ENCODE data around the gene TMEM41B.
"Not testable (repeated sequence)": the region's sequence is repeated elsewhere in the genome, so short reads cannot be mapped to it uniquely, and the experiment has no call there.

Gene TMEM41B, protein sequence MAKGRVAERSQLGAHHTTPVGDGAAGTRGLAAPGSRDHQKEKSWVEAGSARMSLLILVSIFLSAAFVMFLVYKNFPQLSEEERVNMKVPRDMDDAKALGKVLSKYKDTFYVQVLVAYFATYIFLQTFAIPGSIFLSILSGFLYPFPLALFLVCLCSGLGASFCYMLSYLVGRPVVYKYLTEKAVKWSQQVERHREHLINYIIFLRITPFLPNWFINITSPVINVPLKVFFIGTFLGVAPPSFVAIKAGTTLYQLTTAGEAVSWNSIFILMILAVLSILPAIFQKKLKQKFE

DNA sequence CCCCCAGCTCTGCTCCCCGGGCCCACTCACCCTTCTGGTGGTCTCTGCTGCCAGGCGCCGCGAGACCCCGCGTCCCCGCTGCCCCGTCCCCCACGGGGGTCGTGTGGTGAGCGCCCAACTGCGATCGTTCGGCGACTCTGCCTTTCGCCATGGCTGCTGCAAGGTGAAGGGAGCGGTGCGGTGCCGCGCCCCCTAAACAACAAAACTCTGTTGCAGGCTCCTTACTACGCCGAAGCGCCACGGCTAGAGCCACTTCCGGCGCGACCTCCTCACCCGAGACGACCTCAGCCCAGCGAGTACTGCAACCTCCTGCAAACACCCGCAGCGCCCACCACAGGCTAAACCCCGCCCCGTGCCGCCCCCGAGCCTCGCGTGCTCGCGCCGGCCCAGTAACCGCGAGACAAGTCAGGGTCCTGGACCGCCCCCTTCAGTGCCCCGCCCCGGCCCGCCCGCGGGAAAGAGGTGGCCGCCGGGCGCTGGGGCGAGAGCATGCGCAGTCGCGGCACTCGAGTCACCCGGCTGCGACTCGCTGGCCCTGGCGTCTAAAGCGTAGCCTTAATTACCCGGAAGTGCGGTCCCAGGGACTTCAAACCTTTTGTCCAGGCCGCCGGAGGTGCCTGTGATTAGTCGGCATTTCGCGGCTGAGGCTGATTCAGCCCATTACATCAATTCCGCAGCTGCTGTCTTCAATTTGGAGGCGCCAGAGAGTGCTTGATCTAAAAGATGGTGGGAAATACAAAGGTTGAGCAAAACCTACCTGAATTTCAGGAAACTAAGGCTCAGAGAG, at the start of gene TMEM41B:
TSS of gene TMEM41B (minus strand) at position 303 of the 787 bp plus-strand sequence. CDS start at position 151, 152 bp downstream.
- DNase-seq (ENCODE audit: low read depth): peak; percentile 99

DNA sequence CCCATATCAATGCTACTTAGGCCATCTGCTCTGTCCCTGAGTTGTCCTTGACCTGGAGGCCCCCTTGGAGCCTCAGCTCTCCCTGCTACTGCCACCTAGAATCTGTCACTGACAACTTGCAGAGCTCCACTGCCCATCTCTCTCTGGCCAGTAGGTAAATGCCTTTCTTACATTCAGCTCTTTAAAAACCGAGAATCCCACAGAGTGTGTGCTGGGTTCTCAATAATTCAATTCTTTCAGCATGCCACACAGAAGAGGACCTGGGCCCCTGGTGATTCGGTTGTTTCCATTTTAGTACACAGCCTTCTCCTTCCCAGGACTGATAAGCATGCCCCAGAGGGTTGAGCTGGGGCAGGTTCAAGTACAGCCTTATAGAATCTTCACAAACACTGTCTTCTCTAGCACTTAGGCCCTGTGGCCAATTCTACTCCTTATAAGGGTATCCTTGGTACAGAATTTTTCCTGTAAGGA, 48.0 kb upstream of the TMEM41B start:
- no peak for DNase-seq (ENCODE audit: low read depth)

DNA sequence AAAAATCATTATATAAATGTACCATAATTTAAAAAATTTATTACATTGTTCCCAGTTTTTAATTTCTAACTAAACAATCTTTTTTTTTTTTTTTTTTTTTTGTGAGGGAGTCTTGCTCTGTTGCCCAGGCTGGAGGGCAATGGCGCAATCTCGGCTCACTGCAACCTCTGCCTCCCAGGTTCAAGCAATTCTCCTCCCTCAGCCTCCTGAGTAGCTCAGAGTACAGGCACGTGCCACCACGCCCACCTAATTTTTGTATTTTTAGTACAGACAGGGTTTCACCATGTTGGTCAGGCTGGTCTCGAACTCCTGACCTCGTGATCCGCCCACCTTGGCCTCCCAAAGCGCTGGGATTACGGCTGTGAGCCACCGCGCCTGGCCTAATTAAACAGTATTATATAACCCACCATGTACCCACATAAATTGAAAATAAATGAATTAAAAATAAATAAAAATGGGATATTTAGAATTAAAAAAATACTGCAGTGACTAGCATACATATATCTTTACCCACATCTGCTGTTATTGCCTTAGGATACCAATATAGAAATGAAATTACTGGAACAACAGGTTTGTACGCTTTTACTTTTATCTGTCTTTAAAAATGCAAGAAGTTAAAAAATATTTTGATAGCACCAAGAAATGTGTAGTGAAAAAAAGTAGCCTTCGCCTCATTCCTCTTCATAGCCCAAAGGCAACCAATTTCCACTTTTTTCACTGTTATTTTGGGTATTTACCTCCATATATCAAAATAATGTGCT, 46.6 kb upstream of the TMEM41B start:
- not testable (repeated sequence) for DNase-seq (ENCODE audit: low read depth)

DNA sequence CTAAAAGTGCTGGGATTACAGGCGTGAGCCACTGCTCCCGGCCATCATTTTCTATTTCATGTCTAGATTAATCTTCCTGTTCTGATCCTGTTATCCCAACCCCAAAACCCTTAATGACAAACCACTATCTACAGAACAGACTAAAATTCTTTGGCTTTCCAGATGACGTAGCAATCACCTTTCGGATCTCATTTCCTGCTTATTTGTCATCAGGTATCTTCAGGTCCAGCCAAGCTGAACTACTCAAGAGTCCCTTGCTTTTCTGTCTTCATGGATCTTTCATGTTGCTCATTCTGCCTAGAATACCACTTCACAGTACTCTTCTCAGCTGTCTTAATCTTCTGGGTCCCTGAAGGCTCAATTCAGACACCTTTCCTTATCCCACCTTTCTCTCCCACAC, 42.6 kb upstream of the TMEM41B start:
- DNase-seq (ENCODE audit: low read depth): no peak

DNA sequence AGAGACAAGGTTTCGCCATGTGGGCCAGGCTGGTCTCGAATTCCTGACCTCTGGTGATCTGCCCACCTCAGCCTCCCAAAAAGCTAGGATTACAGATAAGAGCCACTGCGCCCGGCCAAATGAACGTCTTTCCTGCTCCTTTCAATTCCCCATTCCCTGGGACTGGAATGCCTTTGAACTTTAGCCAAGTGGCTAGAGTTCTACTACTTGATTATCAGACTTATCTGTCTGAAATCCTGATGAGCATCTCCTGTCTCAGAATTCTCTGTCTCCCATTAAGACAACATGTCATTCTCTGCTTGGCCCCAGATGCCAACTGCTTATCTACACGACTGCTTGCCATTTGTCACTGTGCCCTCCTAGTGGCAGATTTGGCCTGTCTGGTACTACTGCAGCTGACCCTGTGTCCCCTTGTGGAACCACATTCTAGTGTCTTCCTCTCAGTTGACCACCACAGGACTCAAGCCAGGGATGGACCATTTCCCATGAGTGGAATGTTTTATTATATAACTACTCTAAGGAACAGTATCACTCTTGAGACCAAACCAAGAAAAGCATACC, 37.0 kb upstream of the TMEM41B start:
- no peak for DNase-seq (ENCODE audit: low read depth)

DNA sequence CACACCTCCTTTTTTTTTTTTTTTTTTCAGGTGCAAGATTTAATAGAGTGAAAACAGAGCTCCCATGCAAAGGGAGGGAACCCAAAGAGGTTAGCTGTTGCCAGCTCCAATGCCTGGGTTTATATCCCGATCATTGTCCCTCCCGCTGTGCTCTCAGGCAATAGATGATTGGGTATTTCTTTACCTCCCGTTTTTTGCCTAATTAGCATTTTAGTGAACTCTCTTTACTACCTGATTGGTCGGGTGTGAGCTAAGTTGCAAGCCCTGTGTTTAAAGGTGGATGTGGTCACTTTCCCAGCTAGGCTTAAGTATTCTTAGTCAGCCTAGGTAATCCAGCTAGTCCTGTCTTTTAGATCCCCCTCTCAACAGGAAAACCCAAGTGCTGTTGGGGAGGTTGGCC, 33.4 kb upstream of the TMEM41B start:
- not testable (repeated sequence) for DNase-seq (ENCODE audit: low read depth)

DNA sequence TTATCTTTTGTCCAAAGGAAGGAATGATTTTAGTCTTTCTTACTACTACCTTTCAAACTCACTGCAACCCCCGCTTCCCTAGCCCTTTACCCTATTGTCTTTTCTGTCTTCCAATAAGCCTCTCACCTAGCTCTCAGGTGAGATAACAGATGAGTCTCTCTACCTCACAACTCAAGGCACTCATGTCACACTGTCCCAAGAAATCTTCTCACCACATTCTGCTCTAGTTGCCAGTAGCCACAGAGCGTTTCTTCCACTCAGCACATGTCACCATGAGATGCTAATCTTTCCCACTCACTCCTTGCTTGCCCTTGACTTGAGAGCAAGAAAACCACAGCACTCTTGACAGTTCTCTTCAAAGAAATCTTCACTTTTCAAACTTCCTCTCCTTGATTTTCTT, 32.7 kb upstream of the TMEM41B start:
- DNase-seq (ENCODE audit: low read depth): no peak

DNA sequence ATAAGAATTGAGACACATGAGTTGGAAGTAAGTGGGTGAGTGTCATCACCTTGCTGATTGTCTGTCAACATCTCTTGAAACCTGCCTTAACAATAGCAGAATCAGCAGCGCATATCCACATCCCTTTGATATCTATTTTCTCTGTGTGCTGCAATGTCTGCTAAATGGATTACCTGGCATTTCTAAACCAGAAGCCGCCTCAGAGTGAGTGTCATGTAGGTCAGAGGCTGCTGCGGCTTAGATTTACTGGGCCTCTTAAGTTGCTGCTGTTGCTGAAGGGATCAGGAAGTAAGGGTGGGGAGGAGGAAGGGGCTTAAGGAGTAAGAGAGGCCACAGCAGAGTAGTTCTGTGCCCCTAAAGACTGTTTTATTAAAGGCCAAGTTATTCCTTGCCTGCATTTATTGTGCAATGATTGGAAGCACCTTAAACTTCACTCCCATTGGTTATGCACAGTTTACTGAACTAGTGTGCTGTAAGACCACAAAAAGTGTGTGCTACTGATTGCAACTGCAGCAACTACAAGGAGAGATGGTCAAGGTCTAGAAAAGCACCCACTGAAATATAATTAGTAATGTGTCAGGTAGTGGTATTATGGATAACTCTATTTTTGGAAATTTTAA, 29.8 kb upstream of the TMEM41B start:
- no peak for DNase-seq (ENCODE audit: low read depth)

DNA sequence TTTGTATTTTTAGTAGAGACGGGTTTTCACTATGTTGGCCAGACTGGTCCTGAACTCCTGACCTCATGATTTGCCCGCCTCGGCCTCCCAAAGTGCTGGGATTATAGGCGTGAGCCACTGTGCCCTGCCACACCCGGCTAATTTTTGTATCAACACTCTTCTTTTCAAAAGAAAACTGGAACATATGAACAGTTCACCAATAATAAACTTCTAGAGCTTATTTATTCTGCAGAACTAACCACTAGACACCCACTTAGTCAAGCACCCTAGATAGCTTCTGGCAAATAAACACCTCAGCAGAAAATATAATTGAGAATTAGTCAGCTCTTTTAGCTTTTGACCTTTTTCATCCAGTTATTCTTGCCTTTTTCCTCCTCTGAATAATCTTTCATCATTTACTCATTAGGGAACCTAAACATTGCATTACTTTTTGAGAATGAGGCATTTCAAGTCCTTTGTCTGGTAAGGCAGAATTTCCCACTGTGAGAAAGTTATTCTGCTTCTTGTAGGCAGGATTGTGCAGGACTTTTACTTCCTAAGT, 27.3 kb upstream of the TMEM41B start:
- no peak for DNase-seq (ENCODE audit: low read depth)

DNA sequence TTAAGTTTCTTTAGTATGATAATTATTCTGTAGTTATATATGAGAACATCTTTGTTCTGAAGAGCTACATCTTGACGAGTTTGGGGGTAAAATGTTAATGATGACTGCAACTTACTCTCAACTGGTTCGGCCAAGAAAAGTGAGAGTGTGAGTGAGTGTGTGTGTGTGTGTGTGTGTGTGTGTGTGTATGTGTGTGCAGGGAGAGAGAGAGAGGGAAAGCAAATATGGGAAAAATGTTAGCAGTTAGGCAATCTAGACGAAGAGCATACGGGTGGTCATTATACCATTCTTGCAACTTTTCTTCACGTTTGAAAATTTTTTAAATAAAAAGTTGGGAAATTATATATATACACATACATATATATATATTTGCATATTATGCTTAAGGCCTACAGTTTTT, 18.3 kb upstream of the TMEM41B start:
- DNase-seq (ENCODE audit: low read depth): no peak

DNA sequence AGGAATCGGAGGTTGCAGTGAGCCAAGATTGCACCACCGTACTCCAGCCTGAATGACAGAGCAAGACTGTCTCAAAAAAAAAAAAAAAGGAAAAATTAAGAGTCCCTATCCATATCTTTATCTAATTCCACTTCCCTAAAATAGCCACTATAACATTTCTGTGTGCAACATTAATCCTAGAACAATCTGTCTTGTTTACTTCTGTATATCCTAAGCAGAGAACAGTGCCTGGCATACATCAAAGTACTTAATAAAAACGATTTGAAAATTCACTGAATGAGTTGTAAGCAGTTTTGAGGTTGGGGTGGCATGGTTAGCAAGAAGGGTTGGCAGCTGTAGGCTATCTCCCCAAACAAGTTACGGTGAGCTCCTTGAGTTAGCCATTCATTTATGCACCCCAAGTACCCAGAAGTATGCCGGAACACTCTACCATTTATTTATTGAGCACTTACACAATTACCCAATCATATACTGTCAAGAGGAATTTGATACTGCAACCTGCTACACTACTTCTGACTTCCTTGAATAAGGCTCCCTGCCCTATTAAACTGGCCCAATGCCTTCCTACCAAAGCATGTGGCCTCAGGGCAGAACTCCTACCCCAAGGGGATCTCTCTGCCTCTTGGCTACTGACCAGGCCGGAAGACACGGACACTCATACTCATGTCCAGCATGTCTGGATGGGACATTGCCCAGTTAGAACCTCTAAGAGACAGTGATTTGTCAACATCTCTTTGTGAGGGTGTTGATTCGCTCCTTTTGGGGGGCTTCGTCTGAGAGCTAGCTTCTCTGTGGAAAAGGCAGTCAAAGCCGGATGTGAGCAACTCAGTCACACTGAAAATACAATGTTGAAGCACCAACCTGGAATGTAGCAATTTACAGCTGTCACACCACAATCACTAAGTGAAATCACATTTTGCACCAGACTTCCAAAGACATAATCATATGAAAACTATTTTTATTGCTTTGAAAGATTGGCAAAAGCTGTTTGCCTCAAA, 16.3 kb upstream of the TMEM41B start:
- DNase-seq (ENCODE audit: low read depth): no peak

DNA sequence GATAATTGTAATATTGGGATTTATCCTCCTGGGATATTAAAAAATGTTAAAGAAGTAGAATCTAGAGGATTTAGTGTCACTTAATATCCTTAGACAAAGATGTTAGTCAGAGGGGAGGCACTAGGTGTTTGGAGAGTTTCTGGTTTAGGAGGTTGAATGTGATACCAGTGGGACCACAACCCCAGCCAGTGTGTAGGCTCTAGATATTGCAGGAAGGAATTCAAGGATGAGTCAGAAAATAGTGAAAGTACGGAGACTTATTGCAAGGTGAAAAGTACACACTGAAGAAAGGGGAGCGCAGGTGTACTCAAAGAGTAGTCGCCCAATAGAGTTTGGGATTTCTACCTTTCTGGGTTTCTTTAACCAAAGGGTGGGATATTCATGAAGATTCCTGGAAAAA, 5.7 kb upstream of the TMEM41B start:
- DNase-seq (ENCODE audit: low read depth): no peak

DNA sequence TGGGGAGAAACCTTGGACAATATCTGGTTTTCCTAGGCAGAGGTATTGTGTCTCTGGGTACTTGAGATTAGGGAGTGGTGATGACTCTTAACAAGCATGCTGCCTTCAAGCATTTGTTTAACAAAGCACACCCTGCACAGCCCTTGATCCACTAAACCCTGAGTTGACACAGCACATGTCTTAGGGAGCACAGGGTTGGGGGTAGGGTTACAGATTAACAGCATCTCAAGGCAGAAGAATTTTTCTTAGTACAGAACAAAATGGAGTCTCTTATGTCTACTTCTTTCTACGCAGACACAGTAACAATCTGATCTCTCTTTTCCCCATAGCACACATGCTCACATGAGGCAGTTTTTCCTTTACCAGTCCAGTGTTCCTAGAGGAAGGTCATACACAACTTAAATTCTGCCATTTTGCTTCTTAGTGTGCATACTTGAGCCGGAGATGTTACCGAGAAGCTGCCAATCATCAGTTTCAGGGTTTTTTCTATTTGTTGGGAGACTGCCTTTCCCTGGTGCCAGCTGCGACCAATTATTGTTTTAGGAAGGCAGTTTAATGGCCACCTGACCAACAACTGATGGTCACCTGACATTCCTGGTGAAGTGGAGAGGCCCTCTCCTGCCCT, 5.1 kb upstream of the TMEM41B start:
- DNase-seq (ENCODE audit: low read depth): not testable (repeated sequence)

DNA sequence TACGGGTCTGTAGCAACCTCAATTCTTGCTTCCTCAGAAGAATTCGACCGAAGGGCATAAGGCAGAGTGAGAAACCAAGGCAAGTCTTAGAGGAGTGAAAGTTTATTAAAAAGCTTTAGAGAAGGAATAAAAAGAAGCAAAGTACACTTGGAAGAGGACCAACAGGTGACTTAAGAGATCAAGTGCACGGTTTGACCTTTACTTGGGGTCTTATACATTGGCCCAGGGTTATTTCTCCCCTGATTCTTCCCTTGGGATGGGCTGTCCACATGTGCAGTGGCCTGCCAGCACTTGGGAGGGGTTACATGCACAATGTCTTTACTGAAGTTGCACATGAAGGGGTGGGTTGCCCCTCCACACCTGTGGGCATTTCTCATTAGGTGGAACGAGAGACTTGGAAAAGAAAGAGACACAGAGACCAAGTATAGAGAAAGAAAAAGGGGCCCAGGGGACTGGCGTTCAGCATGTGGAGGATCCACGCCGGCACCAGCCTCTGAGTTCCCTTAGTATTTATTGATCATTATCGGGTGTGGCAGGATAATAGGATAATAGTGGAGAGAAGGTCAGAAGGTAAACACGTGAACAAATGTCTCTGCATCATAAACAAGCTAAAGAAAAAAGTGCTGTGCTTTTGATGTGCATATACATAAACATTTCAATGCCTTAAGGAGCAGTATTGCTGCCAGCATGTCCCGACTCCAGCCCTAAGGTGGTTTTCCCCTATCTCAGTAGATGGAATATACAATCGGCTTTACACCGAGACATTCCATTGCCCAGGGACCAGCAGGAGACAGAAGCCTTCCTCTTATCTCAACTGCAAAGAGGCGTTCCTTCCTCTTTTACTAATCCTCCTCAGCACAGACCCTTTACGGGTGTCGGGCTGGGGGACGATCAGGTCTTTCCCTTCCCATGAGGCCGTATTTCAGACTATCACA, 4.3 kb upstream of the TMEM41B start:
- not testable (repeated sequence) for DNase-seq (ENCODE audit: low read depth)

DNA sequence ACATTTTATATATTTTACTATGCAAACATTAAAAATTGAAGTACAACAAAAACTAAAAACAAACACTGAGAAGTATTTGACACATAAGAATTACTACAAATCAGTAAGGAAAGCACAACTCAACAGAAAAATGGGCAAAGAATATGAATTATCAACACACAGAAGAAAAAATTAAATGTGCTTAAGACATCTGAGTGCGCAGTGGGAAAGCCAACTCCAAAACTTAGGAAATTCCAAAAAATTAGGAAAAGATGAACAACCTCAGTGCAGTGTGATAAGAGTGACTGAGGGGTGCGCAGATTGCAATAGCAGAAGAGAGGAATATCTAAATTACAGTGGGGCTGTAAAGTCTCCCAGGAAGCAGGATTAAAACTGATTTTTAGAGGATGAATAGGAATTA, 1.9 kb upstream of the TMEM41B start:
- DNase-seq (ENCODE audit: low read depth): no peak

DNA sequence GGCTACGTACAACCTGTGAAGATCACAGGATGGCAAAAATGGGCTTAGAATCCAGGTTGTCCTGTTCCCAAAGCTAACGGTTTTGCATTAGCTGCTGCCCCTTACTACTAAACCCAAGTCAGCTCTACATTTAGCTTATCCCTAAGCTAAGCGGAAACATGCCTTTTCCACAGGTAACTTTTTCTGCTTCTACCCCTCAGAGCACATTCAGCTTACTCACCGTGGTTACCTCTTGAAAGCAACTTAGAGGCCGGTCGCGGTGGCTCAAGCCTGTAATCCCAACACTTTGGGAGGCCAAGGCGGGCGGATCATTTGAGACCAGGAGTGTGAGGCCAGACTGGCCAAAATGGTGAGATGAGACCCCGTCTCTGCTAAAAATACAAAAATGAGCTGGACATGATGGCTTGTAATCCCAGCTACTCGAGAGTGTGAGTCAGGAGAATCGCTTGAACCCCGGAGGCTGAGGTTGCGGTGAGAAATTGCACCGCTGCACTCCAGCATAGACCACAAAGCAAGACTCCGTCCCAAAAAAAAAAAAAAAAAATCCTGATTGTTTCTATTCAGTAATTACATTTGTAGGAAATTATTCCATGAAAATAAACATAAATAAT, 790 bp upstream of the TMEM41B start:
- DNase-seq (ENCODE audit: low read depth): no peak

DNA sequence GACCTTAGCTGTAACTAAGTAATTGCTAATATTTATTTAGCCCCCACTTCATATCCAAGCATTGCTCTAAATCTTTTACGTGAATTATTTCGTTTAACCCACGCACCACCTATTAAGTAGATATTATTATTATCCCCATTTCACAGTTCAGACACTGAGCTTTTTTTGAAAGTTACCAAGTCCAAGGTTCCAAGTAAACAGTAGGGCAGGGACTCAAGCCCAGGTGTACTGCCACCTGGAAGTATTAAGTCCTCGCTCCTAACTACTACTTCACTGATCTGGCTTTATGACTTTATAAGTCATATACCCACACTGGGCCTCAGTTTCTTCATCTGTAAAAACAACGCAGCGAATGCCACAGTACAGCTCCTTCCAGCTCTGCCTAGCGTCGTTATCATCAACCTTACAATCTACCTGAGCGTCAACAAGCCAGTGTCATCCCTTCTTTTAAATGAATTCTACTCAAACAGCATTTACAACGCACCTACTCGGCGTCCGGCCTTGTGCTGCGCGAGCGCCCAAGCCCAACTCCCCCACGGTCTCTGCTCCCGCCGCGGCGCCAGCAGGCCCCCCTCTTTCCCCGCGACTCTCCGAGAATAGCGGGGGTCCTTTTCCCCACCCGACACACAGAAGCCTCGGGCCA, 624 bp downstream of the TMEM41B start:
- DNase-seq (ENCODE audit: low read depth): peak; percentile 15

Data from stimulated activated CD8-positive, alpha-beta memory T cell treated with anti-CD3 and anti-CD28 coated beads, Interleukin-15, amount 100 ng/mL, for 1 hour (primary cell).